SH-SY5Y (cell line): ENCODE measurements around the gene FBXL16.

Experiments used
- GATA2 ChIP-seq: IDR thresholded peaks from 2 replicates; pipeline ENCODE4 v1.6.1; 2011; ENCODE audit warnings: mild to moderate bottlenecking, low read depth, low read length
- GATA3 ChIP-seq: IDR thresholded peaks from 2 replicates; pipeline ENCODE4 v1.6.1; 2011; ENCODE audit warnings: low read depth, mild to moderate bottlenecking, low read length, moderate library complexity

- TF ChIP-seq GATA2 (no peak), GATA3 (no peak)
These were observed 5.5 kb upstream of the FBXL16 start for GRCh38 chr16:711084-711483.
